22Rv1 (cell line): Measurements from ENCODE around the gene SPHKAP.
"Not testable (repeated sequence)": the region's sequence is repeated elsewhere in the genome, so short reads cannot be mapped to it uniquely, and the experiment has no call there.

Experiments used
- H3K27ac ChIP-seq: fragments of 450-650 bp; 2 replicates; pipeline ENCODE4 v1.5.1; 2017
- ZFX ChIP-seq: fragments of 450-650 bp; IDR thresholded peaks from 2 replicates; pipeline ENCODE4 v1.6.1; 2017; ENCODE audit warnings: antibody characterized with exemption, borderline replicate concordance
- TF ChIP-seq, protein P1 (sequence below): fragments of 450-650 bp; IDR thresholded peaks from 2 replicates; pipeline ENCODE4 v1.5.1; 2017; ENCODE audit warnings: mild to moderate bottlenecking

SPHKAP gene

DNA sequence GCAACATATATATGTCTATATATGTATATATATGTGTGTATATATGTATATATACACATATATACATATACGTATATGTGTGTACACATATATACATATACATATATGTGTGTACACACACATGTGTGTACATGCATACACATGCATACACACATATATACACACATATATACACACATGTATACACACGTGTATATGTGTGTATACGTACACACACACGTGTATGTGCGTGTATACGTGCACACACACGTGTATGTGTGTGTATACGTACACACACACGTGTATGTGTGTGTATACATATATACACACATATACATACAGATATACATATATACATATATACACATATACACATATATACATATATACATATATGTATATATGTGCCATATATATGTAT is 89.4 kb downstream of the SPHKAP start:
- H3K27ac ChIP-seq, result no peak overlapping the region
- TF ChIP-seq ZFX, result no peak
- TF ChIP-seq, protein P1, sequence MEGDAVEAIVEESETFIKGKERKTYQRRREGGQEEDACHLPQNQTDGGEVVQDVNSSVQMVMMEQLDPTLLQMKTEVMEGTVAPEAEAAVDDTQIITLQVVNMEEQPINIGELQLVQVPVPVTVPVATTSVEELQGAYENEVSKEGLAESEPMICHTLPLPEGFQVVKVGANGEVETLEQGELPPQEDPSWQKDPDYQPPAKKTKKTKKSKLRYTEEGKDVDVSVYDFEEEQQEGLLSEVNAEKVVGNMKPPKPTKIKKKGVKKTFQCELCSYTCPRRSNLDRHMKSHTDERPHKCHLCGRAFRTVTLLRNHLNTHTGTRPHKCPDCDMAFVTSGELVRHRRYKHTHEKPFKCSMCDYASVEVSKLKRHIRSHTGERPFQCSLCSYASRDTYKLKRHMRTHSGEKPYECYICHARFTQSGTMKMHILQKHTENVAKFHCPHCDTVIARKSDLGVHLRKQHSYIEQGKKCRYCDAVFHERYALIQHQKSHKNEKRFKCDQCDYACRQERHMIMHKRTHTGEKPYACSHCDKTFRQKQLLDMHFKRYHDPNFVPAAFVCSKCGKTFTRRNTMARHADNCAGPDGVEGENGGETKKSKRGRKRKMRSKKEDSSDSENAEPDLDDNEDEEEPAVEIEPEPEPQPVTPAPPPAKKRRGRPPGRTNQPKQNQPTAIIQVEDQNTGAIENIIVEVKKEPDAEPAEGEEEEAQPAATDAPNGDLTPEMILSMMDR, result no peak

DNA sequence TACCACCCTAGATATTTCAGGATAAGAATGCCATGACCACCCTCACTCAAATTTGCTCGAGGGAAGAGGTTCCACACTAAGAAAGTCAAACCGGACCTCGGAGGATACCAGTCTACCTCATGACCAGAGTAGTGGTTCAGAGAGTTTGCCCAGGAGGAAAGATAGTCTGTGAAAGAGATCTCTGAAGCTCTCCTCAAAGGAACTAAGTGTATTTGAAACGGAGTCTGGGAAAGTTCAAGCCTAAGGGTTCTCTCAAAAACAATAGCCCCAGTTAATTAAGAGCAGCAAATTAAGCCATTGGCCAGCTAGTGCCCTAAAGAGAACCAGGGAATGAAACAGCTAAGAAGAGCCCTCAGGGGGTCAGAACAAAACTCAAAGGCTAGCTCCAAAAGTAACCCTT is 94.9 kb downstream of the SPHKAP start:
- TF ChIP-seq, protein P1, result no peak
- no peak for TF ChIP-seq ZFX
- no peak overlapping the region for H3K27ac ChIP-seq

DNA sequence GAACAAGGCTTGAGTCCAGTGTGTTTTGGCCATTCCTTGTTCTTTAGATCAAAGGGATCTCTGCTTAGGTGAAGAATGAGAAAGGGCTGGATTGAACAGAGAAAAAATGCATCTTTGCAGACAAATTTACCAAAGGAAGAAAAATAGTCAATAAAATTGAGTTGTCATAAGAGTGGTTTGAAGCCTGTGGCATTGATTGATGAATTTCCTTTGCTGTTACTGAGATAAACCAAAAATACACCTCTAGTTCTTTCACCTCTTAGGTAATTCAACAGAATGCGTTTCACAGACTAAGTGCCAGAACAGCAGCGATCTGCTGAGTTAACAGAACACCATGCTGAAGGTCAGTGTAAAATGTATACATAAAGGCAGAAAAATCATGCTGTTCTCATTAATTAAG is 96.8 kb downstream of the SPHKAP start:
- TF ChIP-seq ZFX, result no peak
- TF ChIP-seq, protein P1, result no peak
- no peak overlapping the region for H3K27ac ChIP-seq

DNA sequence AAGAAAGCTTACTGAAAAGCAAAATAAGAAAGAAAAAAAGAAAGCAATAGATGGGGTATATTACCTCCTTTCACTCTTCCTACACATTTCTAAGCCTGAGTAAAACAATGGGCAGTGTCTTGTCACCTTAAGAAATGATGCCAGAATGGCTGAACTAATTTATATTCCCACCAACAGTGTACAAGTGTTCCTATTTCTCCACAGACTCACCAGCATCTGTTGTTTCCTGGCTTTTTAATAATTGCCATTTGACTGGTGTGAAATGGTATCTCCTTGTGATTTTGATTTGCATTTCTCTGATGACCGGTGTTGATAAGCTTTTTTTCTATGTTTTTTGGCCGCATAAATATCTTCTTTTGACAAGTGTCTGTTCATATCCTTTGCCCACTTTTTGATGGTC is 98.4 kb downstream of the SPHKAP start:
- H3K27ac ChIP-seq, result no peak overlapping the region
- TF ChIP-seq ZFX, result no peak
- TF ChIP-seq, protein P1, result no peak

DNA sequence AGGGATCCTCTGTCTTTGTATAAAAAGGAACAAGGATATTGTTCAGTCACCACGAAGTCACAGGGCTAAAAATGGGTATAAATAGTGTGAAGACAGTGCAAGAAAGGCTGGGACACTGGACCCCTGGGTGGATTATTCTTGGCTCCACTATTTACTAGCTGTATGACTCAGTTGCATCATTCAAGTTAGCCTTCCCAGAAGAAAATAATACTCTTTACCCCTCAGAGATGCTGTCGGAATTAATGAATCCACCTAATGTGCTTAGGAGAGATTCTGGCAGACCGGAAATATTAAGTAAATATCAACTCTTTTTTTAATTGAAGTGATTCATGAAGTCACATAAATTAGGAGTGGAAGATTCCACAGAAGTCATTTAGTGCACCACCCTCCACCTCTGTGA is 98.9 kb downstream of the SPHKAP start:
- TF ChIP-seq, protein P1, result no peak
- TF ChIP-seq ZFX, result no peak
- no peak overlapping the region for H3K27ac ChIP-seq

DNA sequence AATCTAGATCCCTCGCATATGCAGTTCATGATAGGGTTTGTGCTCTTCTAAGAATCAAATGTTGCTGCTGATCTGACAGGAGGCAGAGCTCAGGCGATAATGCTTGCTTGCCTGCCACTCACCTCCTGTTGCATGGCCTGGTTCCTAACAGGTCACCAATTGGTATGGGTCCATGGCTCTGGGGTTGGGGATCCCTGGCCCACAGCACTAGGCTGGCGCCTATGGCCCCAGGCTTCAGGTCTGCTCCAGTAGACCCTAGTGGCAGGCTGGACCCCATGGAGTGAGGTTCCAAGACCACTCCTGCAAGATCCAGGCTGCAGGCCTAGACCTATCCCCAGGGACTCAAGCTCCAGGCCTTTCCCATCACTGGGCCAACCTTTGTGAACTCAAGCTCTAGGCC is 102.3 kb downstream of the SPHKAP start:
- H3K27ac ChIP-seq, result no peak overlapping the region
- TF ChIP-seq ZFX, result no peak
- TF ChIP-seq, protein P1, result no peak

DNA sequence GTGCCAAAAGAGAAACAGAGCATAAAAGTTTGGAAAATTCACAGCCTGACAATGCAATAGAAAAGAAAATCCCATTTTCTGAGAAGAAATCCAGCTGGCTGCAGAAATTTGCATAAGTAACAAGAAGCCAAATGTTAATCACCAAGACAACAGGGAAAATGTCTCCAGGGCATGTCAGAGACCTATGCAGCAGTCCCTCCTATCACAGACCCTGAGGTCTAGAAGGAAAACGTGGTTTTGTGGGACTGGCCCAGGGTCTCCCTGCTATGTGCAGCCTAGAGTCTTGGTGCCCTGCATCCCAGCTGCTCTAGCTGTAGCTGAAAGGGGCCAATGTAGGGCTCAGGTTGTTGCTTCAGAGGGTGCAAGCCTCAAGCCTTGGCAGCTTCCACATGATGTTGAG is 104.8 kb downstream of the SPHKAP start:
- not testable (repeated sequence) for H3K27ac ChIP-seq

DNA sequence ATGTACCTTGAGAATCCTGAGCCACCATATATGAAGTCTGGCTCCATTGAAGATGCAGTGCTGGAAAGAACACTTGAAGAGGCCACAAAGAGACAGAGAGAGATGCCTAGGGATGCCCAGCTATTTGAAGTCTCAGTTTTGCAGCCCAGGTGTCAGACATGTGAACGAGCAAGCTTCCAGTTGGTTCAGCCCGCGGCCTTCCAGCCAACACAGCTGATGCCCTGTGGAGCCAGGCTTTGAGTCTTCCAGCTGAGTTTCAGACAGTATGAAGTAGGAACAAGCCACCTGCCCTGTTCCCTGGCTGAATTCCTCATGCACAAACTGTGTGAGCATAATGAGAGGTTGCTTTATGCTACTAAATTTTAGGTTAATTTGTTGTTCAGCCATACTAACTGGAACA is 108.8 kb downstream of the SPHKAP start:
- TF ChIP-seq ZFX, result no peak
- TF ChIP-seq, protein P1, result no peak
- H3K27ac ChIP-seq, result no peak overlapping the region
